Measurements from ENCODE around the gene TNFAIP1. TPM values are rescaled to one million over a fixed set of nuclear protein-coding genes. Genes with fewer than 3 reads are reported as not detected.

Gene TNFAIP1
- total RNA-seq, 2 experiments from 2014 or later, result 16.3 to 19.7 TPM

GRCh38 chr17:28347261-28347891, 11.8 kb downstream of the TNFAIP1 start:
- H3K36me3 Mint-ChIP-seq (ENCODE audit: low read depth), result peaks cover 61% of the 10 kb centered on the region
- DNase-seq, result no peak
- H3K9me3 Mint-ChIP-seq (ENCODE audit: insufficient read depth), result no peaks in the 10 kb centered on the region
- H3K27me3 Mint-ChIP-seq (ENCODE audit: low read depth), result no peaks in the 10 kb centered on the region
- H3K27ac Mint-ChIP-seq, result no peak overlapping the region
- CTCF ChIA-PET, result no interaction called here
- POLR2A ChIA-PET, result interaction anchor here (1.1 to 1.4 kb wide), 2 partner anchors 10 to 11 kb away, joined by 4 read pairs; partner anchors contain the start of genes IFT20, POLDIP2 and TNFAIP1
- H3K4me3 Mint-ChIP-seq, result no peak overlapping the region
- ATAC-seq, result no peak
- peaks cover 5% of the 10 kb centered on the region for H3K4me1 Mint-ChIP-seq (ENCODE audit: low read depth)

GRCh38 chr17:28348979-28349378, 13.4 kb downstream of the TNFAIP1 start:
- DNase-seq (no peak), ATAC-seq (no peak)
- no peaks in the 10 kb centered on the region for H3K4me1 Mint-ChIP-seq (ENCODE audit: low read depth)
- CTCF ChIA-PET, result interaction anchor here (1.2 kb wide), 1 partner anchor 13 kb away, joined by 5 read pairs; the partner anchor contains the start of genes IFT20 and TNFAIP1
- POLR2A ChIA-PET, result interaction anchor here (1.3 to 1.4 kb wide), 2 partner anchors 13 to 15 kb away, joined by 3 to 4 read pairs; partner anchors contain the start of genes IFT20 and TNFAIP1
- no peak overlapping the region for H3K4me3 Mint-ChIP-seq
- no peak overlapping the region for H3K27ac Mint-ChIP-seq
- peaks cover 65% of the 10 kb centered on the region for H3K36me3 Mint-ChIP-seq (ENCODE audit: low read depth)
- no peaks in the 10 kb centered on the region for H3K9me3 Mint-ChIP-seq (ENCODE audit: insufficient read depth)
- no peaks in the 10 kb centered on the region for H3K27me3 Mint-ChIP-seq (ENCODE audit: low read depth)

GRCh38 chr17:28350271-28350670, 14.7 kb downstream of the TNFAIP1 start:
- H3K4me3 Mint-ChIP-seq, result no peak overlapping the region
- no peaks in the 10 kb centered on the region for H3K9me3 Mint-ChIP-seq (ENCODE audit: insufficient read depth)
- no peak overlapping the region for H3K27ac Mint-ChIP-seq
- H3K36me3 Mint-ChIP-seq (ENCODE audit: low read depth), result peaks cover 69% of the 10 kb centered on the region
- peaks cover 4% of the 10 kb centered on the region for H3K4me1 Mint-ChIP-seq (ENCODE audit: low read depth)
- no peaks in the 10 kb centered on the region for H3K27me3 Mint-ChIP-seq (ENCODE audit: low read depth)
- POLR2A ChIA-PET, result no interaction called here
- no peak for DNase-seq
- CTCF ChIA-PET, result no interaction called here
- no peak for ATAC-seq

- peaks cover 36% of the 10 kb centered on the region for H3K4me1 Mint-ChIP-seq (ENCODE audit: low read depth)
- peaks cover 45% of the 10 kb centered on the region for H3K36me3 Mint-ChIP-seq (ENCODE audit: low read depth)
- peak within 1 kb of the TSS; percentile 97 for H3K4me3 Mint-ChIP-seq
- peak; percentile 97 for DNase-seq
- peak within 1 kb of the TSS; percentile 97 for H3K27ac Mint-ChIP-seq
- peak; percentile 99 for ATAC-seq
- ChIA-PET POLR2A (interaction anchor here (0.6 to 4.5 kb wide), 19 partner anchors 9 to 193 kb away, joined by 3 to 47 read pairs (median 4); partner anchors contain the start of genes IFT20, SARM1, TNFAIP1 and VTN), CTCF (interaction anchor here (0.6 to 2.9 kb wide), 10 partner anchors 10 to 546 kb away, joined by 3 to 17 read pairs (median 3); partner anchors contain the start of genes IFT20 and TNFAIP1)
- H3K9me3 Mint-ChIP-seq (ENCODE audit: insufficient read depth), result no peaks in the 10 kb centered on the region
- no peaks in the 10 kb centered on the region for H3K27me3 Mint-ChIP-seq (ENCODE audit: low read depth)
These were observed 21.7 kb downstream of the TNFAIP1 start, which contains the start of gene POLDIP2 for GRCh38 chr17:28357061-28357900. TSS of gene POLDIP2 (minus strand) at chr17:28357527. CDS start at chr17:28357448, 79 bp downstream.

- Mint-ChIP-seq H3K27ac (peak overlapping the region; percentile 97), H3K4me1 (ENCODE audit: low read depth) (peaks cover 36% of the 10 kb centered on the region), H3K36me3 (ENCODE audit: low read depth) (peaks cover 43% of the 10 kb centered on the region), H3K4me3 (peak overlapping the region; percentile 97), H3K27me3 (ENCODE audit: low read depth) (no peaks in the 10 kb centered on the region), H3K9me3 (ENCODE audit: insufficient read depth) (no peaks in the 10 kb centered on the region)
- ChIA-PET POLR2A (interaction anchor here (0.6 to 4.5 kb wide), 13 partner anchors 10 to 47 kb away, joined by 3 to 47 read pairs (median 4); partner anchors contain the start of genes IFT20, SARM1, TNFAIP1 and VTN), CTCF (interaction anchor here (0.7 to 2.9 kb wide), 8 partner anchors 9 to 121 kb away, joined by 3 to 16 read pairs (median 4); partner anchors contain the start of gene TNFAIP1)
- no peak for DNase-seq
- ATAC-seq, result no peak
These were observed 22.3 kb downstream of the TNFAIP1 start for GRCh38 chr17:28357901-28358197.

GRCh38 chr17:28363186-28363585, 27.6 kb downstream of the TNFAIP1 start:
- Mint-ChIP-seq H3K9me3 (ENCODE audit: insufficient read depth) (no peaks in the 10 kb centered on the region), H3K4me1 (ENCODE audit: low read depth) (peaks cover 12% of the 10 kb centered on the region), H3K36me3 (ENCODE audit: low read depth) (peaks cover 20% of the 10 kb centered on the region), H3K27me3 (ENCODE audit: low read depth) (no peaks in the 10 kb centered on the region), H3K27ac (no peak overlapping the region), H3K4me3 (no peak overlapping the region)
- ChIA-PET POLR2A (no interaction called here), CTCF (no interaction called here)
- no peak for ATAC-seq
- no peak for DNase-seq

GRCh38 chr17:28363776-28364650, 28.5 kb downstream of the TNFAIP1 start:
- CTCF ChIA-PET, result no interaction called here
- POLR2A ChIA-PET, result interaction anchor here (1.1 kb wide), 1 partner anchor 15 kb away, joined by 3 read pairs; no protein-coding TSS in a partner anchor
- H3K27me3 Mint-ChIP-seq (ENCODE audit: low read depth), result no peaks in the 10 kb centered on the region
- ATAC-seq (no peak), DNase-seq (no peak)
- no peaks in the 10 kb centered on the region for H3K9me3 Mint-ChIP-seq (ENCODE audit: insufficient read depth)
- no peak overlapping the region for H3K4me3 Mint-ChIP-seq
- peaks cover 20% of the 10 kb centered on the region for H3K36me3 Mint-ChIP-seq (ENCODE audit: low read depth)
- no peak overlapping the region for H3K27ac Mint-ChIP-seq
- H3K4me1 Mint-ChIP-seq (ENCODE audit: low read depth), result peaks cover 3% of the 10 kb centered on the region

GRCh38 chr17:28364665-28365363, 29.3 kb downstream of the TNFAIP1 start, which contains the start of gene SEBOX:
TSS of gene SEBOX (minus strand) at chr17:28365199. CDS start at chr17:28365151, 48 bp downstream.
- H3K9me3 Mint-ChIP-seq (ENCODE audit: insufficient read depth), result no peaks in the 10 kb centered on the region
- ATAC-seq, result no peak

GRCh38 chr17:28365487-28365886, 29.9 kb downstream of the TNFAIP1 start:
- Mint-ChIP-seq H3K9me3 (ENCODE audit: insufficient read depth) (no peaks in the 10 kb centered on the region), H3K36me3 (ENCODE audit: low read depth) (peaks cover 12% of the 10 kb centered on the region), H3K4me3 (no peak overlapping the region), H3K27ac (no peak overlapping the region), H3K27me3 (ENCODE audit: low read depth) (no peaks in the 10 kb centered on the region), H3K4me1 (ENCODE audit: low read depth) (peaks cover 3% of the 10 kb centered on the region)
- DNase-seq (no peak), ATAC-seq (no peak)
- POLR2A ChIA-PET, result no interaction called here
- CTCF ChIA-PET, result no interaction called here

More at GRCh38 chr17:28364665-28365363, 29.3 kb downstream of the TNFAIP1 start, which contains the start of gene SEBOX:
- DNase-seq, result no peak
- no peaks in the 10 kb centered on the region for H3K27me3 Mint-ChIP-seq (ENCODE audit: low read depth)
- POLR2A ChIA-PET, result interaction anchor here (1.1 kb wide), 1 partner anchor 16 kb away, joined by 3 read pairs; no protein-coding TSS in a partner anchor
- CTCF ChIA-PET, result no interaction called here
- no peak within 1 kb of the TSS for H3K4me3 Mint-ChIP-seq
- no peak within 1 kb of the TSS for H3K27ac Mint-ChIP-seq
- H3K36me3 Mint-ChIP-seq (ENCODE audit: low read depth), result peaks cover 15% of the 10 kb centered on the region
- H3K4me1 Mint-ChIP-seq (ENCODE audit: low read depth), result no peaks in the 10 kb centered on the region

GRCh38 chr17:28366605-28367004, 31.0 kb downstream of the TNFAIP1 start:
- Mint-ChIP-seq H3K4me3 (no peak overlapping the region), H3K9me3 (ENCODE audit: insufficient read depth) (no peaks in the 10 kb centered on the region), H3K27ac (no peak overlapping the region), H3K4me1 (ENCODE audit: low read depth) (peaks cover 5% of the 10 kb centered on the region), H3K36me3 (ENCODE audit: low read depth) (peaks cover 3% of the 10 kb centered on the region), H3K27me3 (ENCODE audit: low read depth) (no peaks in the 10 kb centered on the region)
- ATAC-seq, result no peak
- CTCF ChIA-PET, result interaction anchor here (0.6 to 1.0 kb wide), 2 partner anchors 9 to 50 kb away, joined by 3 read pairs; partner anchors contain the start of gene POLDIP2
- POLR2A ChIA-PET, result interaction anchor here (0.8 to 7.4 kb wide), 2 partner anchors 9 to 233 kb away, joined by 3 to 45 read pairs; partner anchors contain the start of gene POLDIP2
- no peak for DNase-seq

All from activated CD8-positive, alpha-beta T cell treated with anti-CD3 and anti-CD28 coated beads, Interleukin-2, amount 10 ng/mL, durations not matched to agents 7 days and 5 days (primary cell).